H1 (cell line): Measurements from ENCODE around the gene CCIN. TPM values are rescaled to one million over a fixed set of nuclear protein-coding genes. Genes with fewer than 3 reads are reported as not detected.

ENCODE experiments used
- SP2 ChIP-seq: IDR thresholded peaks from 2 replicates; pipeline ENCODE4 v1.6.1; 2012; ENCODE audit warnings: mild to moderate bottlenecking, low read length, inconsistent platforms
- SUZ12 ChIP-seq: fragments of 200-600 bp; sonication (generic); IDR thresholded peaks from 2 replicates; pipeline ENCODE4 v1.6.1; 2012; ENCODE audit warnings: mild to moderate bottlenecking, inconsistent platforms, low read length, moderate library complexity, mixed read lengths
- polyA plus RNA-seq, 7 experiments: library from polyadenylated mRNA; depleted of rRNA in 3 of 7; stranded (reverse) in 5 of 7; unstranded in 2 of 7; fragments of >200 nt in 5 of 7; fragments of 200-250 nt in 2 of 7; gene quantifications; 1 replicate in 5 of 7; 2 replicates in 1 of 7; 4 replicates in 1 of 7; pipeline versions ENCODE4 v1.2.1 to v1.2.3, GENCODE V29; 2011 to 2013; ENCODE audit warnings: missing spikeins in 2 of 7, mixed read lengths in 2 of 7
- total RNA-seq: library from RNA; stranded (reverse); fragmentation: NEBNext Ultra II Directional; extraction: Animal tissue kit (Norgen Biotek cat#: 25700); gene quantifications from 2 replicates; pipeline ENCODE4 v1.2.1, GENCODE V29; 2021

Gene CCIN
- total and polyA plus RNA-seq, 2 of the 8 experiments (the other 6 are each of a cell fraction or from before 2014, with no cell fraction given), result 0.19 to 0.21 TPM

DNA sequence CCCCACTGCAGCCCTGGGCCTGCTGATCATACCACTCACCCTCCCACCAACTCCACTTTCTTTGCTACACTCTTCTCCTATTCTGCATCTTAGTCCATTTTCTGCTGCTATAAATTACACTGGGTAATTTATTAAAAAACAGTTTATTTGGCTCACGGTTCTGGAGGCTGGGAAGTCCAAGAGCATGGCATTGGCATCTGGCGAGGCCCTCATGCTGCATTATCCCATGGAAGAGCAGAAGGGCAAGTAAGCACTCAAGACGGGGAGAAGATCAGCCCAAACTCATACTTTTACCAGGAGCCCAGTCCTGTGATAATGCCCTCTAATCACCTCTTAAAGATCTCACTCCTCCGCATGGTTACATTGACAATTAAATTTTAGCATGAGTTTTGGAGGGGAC lies 23.2 kb upstream of the CCIN start (continued):
- TF ChIP-seq SUZ12, result no peak
- no peak for TF ChIP-seq SP2
- TF ChIP-seq, all 59 proteins: peak for 0
